ENCODE data around the gene HDAC4. TPM values are rescaled to one million over a fixed set of nuclear protein-coding genes. Genes with fewer than 3 reads are reported as not detected.
"Not testable (repeated sequence)": the region's sequence is repeated elsewhere in the genome, so short reads cannot be mapped to it uniquely, and the experiment has no call there.

HDAC4 gene
- polyA plus RNA-seq, 2 of the 4 experiments (the other 2 are of a cell fraction), result 8.6 to 10.4 TPM

DNA sequence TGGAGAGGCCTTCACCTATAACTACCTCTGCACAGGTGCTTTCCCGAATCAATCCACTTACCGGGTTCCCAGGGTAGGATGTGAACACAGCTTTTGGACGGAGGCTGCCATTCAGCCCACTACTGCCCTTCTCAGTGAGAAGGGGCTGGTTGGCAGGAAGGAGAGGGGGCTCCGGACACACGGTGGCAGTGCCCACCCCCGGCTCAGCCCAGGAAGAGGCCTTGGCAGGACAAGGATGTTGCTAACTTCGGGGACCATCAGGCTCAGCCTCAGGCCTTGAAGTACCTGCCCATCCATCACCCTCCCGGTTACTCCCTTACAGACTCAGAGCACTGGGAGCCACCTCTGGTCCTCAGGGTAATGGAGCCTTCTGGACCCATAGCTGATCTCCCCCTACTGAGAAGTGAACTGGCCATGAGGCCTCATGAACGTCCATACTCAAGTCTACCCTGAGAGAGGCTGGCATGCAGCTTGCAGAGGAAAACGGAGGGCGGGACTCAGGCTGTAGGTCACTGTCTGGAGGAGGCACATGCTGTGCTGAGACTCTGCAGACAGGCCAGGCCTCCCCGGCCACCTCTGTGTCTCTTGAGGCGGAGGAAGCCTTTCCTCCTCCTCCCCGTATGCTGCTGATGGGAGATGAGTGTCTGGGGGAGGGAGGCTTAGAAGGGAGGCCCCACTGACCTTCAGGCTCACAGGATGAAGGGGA is 361.9 kb downstream of the HDAC4 start:
- ATAC-seq, result no peak
- Histone ChIP-seq H3K4me3 (no peak overlapping the region), H3K4me2 (no peak overlapping the region), H3K4me1 (0 out of 3 replicates have a peak, but pooled peaks cover 3% of the 10 kb centered on the region), H3K27ac (no peak overlapping the region), H3K9me3 (no peaks in the 10 kb centered on the region)
- CTCF ChIA-PET, result interaction anchor here (0.9 kb wide), 1 partner anchor 901 kb away, joined by 3 read pairs; no protein-coding TSS in a partner anchor
- 72% methylated on average over 13 of the region's 14 CpGs for WGBS (ENCODE audit: missing lambda C conversion rate)
- POLR2A ChIA-PET, result no interaction called here
- FAIRE-seq, result no peak
- TF ChIP-seq MAFK (IDR thresholded peaks at IDR 0.05; ENCODE audit: partially characterized antibody) (no peak), PHF8 (IDR thresholded peaks at IDR 0.05; ENCODE audit: borderline replicate concordance, low read depth) (no peak), HEYL (CRISPR knock-in tag; IDR thresholded peaks at IDR 0.05) (no peak), MYC (IDR thresholded peaks at IDR 0.05; ENCODE audit: borderline replicate concordance, low read length) (no peak), CEBPB (IDR thresholded peaks at IDR 0.05) (no peak), EP300 (IDR thresholded peaks at IDR 0.05) (no peak), KDM5A (IDR thresholded peaks at IDR 0.05) (no peak), NPAS2 (CRISPR knock-in tag; IDR thresholded peaks at IDR 0.05; ENCODE audit: borderline replicate concordance) (no peak), RFX5 (IDR thresholded peaks at IDR 0.05) (no peak), ZSCAN20 (CRISPR knock-in tag; IDR thresholded peaks at IDR 0.05) (no peak), CBX8 (IDR thresholded peaks at IDR 0.05) (no peak), JUN (IDR thresholded peaks at IDR 0.05) (no peak), RCOR1 (IDR thresholded peaks at IDR 0.05; ENCODE audit: low read depth, low read length) (no peak), CTCF (IDR thresholded peaks at IDR 0.05) (no peak), EHMT2 (IDR thresholded peaks at IDR 0.05; ENCODE audit: low read depth) (no peak), FOSB (CRISPR knock-in tag; IDR thresholded peaks at IDR 0.05) (no peak), RNF2 (IDR thresholded peaks at IDR 0.05; ENCODE audit: borderline replicate concordance, low read depth) (no peak)
- TF ChIP-seq, protein P1, sequence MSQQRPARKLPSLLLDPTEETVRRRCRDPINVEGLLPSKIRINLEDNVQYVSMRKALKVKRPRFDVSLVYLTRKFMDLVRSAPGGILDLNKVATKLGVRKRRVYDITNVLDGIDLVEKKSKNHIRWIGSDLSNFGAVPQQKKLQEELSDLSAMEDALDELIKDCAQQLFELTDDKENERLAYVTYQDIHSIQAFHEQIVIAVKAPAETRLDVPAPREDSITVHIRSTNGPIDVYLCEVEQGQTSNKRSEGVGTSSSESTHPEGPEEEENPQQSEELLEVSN (IDR thresholded peaks at IDR 0.05; ENCODE audit: borderline replicate concordance, low read depth), result no peak
- no peak for DNase-seq (ENCODE audit: low read depth in 1 of 2, low spot score in 1 of 2)

DNA sequence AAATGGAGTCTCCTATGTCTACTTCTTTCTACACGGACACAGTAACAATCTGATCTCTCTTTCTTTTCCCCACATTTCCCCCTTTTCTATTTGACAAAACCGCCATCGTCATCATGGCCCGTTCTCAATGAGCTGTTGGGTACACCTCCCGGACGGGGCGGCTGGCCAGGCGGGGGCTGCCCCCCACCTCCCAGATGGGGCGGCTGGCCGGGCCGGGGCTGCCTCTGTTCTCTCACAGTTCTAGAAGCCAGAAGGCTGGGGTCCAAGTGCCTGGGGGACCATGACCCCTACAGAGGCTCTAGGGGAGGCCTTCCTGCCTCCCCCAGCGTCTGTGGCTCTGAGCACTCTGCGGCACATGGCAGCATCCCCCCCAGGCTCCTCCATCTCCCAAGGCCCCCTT is 362.5 kb downstream of the HDAC4 start:
- FAIRE-seq; POLR2A ChIA-PET; H3K9me3 ChIP-seq; H3K4me3 ChIP-seq; H3K4me1 ChIP-seq; H3K27ac ChIP-seq; H3K4me2 ChIP-seq; ATAC-seq; CTCF ChIA-PET; DNase-seq (ENCODE audit: low read depth in 1 of 2, low spot score in 1 of 2): not testable (repeated sequence)
- WGBS (ENCODE audit: missing lambda C conversion rate), result 100% methylated on average over 2 of the region's 13 CpGs

GRCh38 chr2:239037559-239037910 is 363.3 kb downstream of the HDAC4 start:
- Histone ChIP-seq H3K4me2 (no peak overlapping the region), H3K27ac (no peak overlapping the region), H3K4me1 (0 out of 3 replicates have a peak, but pooled peaks cover 3% of the 10 kb centered on the region), H3K4me3 (no peak overlapping the region), H3K9me3 (no peaks in the 10 kb centered on the region)
- DNase-seq (ENCODE audit: low read depth in 1 of 2, low spot score in 1 of 2) (no peak), ATAC-seq (no peak), FAIRE-seq (no peak)
- ChIA-PET CTCF (no interaction called here), POLR2A (no interaction called here)
- WGBS (ENCODE audit: missing lambda C conversion rate), result 82% methylated on average over 16 of the region's 16 CpGs
- no peak for TF ChIP-seq HDAC2 (IDR thresholded peaks at IDR 0.05)
- TF ChIP-seq HOXB13 (CRISPR knock-in tag; IDR thresholded peaks at IDR 0.05; ENCODE audit: low read depth), result no peak
- no peak for TF ChIP-seq RARB (CRISPR knock-in tag; IDR thresholded peaks at IDR 0.05)
- no peak for TF ChIP-seq CTCF (IDR thresholded peaks at IDR 0.05)
- TF ChIP-seq, protein P2, sequence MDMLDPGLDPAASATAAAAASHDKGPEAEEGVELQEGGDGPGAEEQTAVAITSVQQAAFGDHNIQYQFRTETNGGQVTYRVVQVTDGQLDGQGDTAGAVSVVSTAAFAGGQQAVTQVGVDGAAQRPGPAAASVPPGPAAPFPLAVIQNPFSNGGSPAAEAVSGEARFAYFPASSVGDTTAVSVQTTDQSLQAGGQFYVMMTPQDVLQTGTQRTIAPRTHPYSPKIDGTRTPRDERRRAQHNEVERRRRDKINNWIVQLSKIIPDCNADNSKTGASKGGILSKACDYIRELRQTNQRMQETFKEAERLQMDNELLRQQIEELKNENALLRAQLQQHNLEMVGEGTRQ (IDR thresholded peaks at IDR 0.05), result no peak
- TF ChIP-seq FOSB (CRISPR knock-in tag; IDR thresholded peaks at IDR 0.05), result no peak
- TF ChIP-seq ZNF302 (CRISPR knock-in tag; IDR thresholded peaks at IDR 0.05), result no peak
- no peak for TF ChIP-seq HEYL (CRISPR knock-in tag; IDR thresholded peaks at IDR 0.05)
- no peak for TF ChIP-seq TFCP2L1 (CRISPR knock-in tag; IDR thresholded peaks at IDR 0.05)
- TF ChIP-seq JUN (IDR thresholded peaks at IDR 0.05), result no peak
- TF ChIP-seq NFE2L2 (conservative IDR thresholded peaks at IDR 0.05; ENCODE audit: low read length), result no peak

Measured in A549 (cell line).